Adrenal gland (tissue), 5 donors: ENCODE measurements around the gene CEP128.

Experiments used
- POLR2A ChIP-seq, 2 donors: fragments of 450-650 bp; IDR thresholded peaks; one replicate each; pipeline ENCODE4 v1.6.1; 2017; ENCODE audit warnings: antibody characterized with exemption in 2 of 2, mild to moderate bottlenecking in 2 of 2, moderate library complexity in 1 of 2
- TF ChIP-seq, protein P1 (sequence below), 6 experiments: fragments of 450-650 bp in 4 of 6; fragments of 200-600 bp in 2 of 6; sonication (generic) in 1 of 6; IDR thresholded peaks; 1 replicate in 5 of 6; 2 replicates in 1 of 6; pipeline versions ENCODE4 v1.5.1 to v1.8.0; 2016 to 2021; ENCODE audit warnings: antibody characterized with exemption in 6 of 6, mild to moderate bottlenecking in 2 of 6, moderate library complexity in 1 of 6
- donor health status: DM: no; HTN: no; CAD: no.

DNA sequence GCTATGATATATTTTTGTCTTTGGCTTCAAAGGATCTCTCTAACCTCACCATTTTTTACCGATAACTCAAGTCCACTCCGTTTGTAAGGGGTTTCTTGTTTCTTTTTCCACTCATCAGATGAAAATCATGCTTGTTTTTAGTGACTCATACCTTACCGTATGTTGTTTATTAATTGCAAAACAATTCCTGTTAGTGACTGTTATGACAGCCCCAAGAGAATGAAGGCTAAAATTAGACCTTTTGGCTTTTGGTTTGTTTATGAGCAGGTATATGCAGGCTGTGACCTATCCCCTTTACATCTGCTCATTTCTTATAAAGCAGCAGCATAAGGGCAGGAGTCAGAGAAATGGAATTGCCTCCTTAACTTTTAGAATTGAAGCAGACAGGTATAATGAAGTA, 319.8 kb downstream of the CEP128 start:
- TF ChIP-seq, protein P1, sequence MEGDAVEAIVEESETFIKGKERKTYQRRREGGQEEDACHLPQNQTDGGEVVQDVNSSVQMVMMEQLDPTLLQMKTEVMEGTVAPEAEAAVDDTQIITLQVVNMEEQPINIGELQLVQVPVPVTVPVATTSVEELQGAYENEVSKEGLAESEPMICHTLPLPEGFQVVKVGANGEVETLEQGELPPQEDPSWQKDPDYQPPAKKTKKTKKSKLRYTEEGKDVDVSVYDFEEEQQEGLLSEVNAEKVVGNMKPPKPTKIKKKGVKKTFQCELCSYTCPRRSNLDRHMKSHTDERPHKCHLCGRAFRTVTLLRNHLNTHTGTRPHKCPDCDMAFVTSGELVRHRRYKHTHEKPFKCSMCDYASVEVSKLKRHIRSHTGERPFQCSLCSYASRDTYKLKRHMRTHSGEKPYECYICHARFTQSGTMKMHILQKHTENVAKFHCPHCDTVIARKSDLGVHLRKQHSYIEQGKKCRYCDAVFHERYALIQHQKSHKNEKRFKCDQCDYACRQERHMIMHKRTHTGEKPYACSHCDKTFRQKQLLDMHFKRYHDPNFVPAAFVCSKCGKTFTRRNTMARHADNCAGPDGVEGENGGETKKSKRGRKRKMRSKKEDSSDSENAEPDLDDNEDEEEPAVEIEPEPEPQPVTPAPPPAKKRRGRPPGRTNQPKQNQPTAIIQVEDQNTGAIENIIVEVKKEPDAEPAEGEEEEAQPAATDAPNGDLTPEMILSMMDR (IDR thresholded peaks at IDR 0.05), result no peak
- TF ChIP-seq POLR2A (IDR thresholded peaks at IDR 0.05), result no peak
